MM.1S (cell line): ENCODE measurements around the gene CTNNAL1.

Experiments
- CTCF ChIP-seq: fragments of 300-600 bp; sonication (generic); IDR thresholded peaks from 2 replicates; pipeline ENCODE4 v1.5.1; 2016; ENCODE audit warnings: antibody characterized with exemption, low read length, mixed read lengths
- EZH2 ChIP-seq: fragments of 300-600 bp; sonication (generic); optimal IDR thresholded peaks from 2 replicates; pipeline ENCODE3; 2017; ENCODE audit warnings: low read depth, mild to moderate bottlenecking, antibody characterized with exemption, low read length, mixed read lengths

- TF ChIP-seq CTCF (no peak), EZH2 (no peak)
Measured at GRCh38 chr9:109046346-109046745, 33.0 kb upstream of the CTNNAL1 start.
